ENCODE results near the gene AMFR.
"Not testable (repeated sequence)": the region's sequence is repeated elsewhere in the genome, so short reads cannot be mapped to it uniquely, and the experiment has no call there.

The AMFR gene

DNA sequence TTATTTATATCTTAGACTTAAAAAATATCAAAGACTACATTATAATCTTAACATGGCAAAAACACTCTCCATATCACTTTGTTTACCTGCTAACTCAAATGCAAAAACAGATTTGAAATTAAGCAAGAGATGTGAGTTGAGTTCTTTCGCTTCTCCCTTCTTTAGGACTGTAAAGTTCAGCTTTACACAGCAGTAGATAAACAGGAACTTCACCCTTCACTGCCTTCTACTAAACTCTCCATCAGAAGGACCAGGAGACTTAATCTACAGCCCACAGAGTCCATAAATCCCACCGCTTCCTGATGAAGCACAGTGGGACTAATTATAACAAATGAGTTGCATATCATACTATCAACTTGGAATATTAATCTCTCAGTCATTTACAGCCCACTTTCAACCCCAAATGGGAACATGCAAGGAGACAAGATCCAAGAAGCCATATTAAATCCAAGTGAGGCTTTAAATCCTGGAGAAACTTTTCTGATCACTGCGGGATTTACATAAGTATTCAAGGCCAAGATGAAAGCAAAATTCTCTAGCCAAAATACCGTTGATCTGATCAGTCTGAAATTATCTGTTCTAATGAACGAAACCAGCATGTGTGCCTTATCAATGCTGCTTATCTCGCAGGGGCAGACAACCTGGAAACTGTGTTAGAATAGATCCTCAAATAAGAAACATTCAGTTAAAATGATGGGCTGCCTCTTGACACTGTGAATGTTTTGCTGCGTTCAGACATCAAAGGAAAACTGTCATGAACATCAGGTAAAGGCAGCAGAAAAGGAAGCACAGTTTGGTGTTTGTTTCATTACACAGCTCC, 1.6 kb downstream of the AMFR start:
- DNase-seq: peak in 1 of 2 donors; percentile 17

DNA sequence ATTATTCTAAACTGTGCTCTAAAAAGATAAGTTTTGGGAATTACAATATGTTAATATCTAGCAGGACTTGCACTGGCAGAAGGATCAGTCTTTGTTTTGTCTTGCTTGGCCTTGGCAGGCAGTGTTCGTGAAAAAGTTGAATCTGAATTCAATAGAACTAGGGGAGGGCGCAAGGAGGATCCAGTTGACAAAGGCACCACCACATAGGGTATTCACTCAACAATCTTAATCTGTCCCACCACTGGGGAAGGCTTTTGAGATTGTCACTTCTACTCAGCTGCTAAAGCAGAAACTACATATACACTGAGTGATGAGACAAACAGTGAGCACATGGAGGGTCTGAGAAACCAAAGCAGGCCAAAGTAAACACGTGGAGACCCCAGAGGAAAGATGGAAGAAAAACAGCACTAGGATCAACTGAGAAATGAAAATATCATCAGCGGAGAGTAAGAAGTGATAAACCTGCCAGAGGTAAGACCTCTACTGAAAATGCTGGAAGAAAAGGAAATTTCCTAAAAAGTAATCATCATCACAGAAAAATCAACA, 2.4 kb downstream of the AMFR start:
- no peak for DNase-seq

DNA sequence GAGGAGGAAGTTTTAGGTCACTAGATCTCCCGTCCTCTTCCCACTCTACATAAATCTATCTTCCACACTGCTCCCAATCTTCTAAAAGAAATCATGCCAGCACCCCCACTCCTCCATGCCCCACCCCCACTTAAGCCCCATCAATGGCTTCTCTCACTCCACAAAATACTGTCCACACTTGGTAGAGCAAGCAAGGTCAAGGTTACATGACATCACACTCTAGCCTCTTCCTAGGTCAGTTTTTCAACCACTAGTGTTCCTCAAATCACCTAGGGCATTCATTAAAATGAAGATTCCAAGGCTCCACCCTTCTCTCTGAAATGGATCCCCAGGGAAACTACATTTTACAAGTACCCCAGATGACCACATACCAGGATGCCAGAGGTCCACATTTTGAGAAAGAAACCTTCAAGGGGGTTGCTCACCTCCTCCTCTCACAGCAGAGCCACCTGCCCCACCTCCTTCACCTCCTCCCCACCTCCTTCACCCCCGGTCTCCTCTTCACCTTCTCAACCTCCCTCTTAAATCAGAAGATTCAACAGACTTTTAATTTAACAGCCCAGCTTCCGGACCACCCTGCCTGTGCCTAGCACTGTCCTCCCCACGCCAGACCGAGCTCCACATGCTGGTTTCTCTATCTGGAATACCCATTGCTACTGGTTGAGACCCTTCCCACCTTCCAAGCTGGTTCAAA, 3.2 kb downstream of the AMFR start:
- no peak for DNase-seq

DNA sequence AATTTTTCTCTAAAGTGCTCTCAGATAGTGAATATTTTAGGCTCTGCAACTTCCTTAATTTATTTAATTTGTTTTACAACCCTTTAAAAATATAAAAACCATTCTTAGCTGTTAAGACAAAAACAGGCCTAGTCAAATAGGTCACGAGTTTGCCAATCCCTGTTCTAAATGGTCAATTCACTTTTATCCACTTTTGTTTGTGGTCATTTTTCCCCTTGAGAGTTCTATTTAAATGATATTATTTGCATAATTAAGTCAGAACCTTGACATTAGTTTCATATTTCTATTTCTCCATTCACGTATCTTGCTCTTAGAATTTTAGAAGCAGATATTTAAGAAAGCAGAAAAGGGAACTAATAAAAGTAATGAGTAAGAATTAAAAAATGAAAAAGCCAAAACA, 4.0 kb downstream of the AMFR start:
- no peak for DNase-seq

DNA sequence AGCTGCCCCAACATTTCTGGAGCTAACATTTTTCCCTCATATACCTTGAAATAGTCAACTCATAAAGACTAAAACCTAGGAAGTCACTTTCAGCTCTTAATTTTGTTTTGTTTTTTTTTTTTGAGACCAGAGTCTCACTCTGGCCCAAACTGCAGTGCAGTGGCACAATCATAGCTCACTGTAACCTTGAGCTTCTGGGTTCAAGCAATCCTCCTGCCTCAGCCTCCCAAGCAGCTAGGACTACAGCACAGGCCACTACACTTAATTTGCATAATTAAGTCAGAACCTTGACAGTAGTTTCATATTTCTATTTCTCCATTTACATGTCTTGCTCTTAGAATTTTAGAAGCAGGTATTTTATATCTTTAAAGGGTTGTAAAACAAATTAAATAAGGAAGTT, 4.7 kb downstream of the AMFR start:
- DNase-seq: no peak

DNA sequence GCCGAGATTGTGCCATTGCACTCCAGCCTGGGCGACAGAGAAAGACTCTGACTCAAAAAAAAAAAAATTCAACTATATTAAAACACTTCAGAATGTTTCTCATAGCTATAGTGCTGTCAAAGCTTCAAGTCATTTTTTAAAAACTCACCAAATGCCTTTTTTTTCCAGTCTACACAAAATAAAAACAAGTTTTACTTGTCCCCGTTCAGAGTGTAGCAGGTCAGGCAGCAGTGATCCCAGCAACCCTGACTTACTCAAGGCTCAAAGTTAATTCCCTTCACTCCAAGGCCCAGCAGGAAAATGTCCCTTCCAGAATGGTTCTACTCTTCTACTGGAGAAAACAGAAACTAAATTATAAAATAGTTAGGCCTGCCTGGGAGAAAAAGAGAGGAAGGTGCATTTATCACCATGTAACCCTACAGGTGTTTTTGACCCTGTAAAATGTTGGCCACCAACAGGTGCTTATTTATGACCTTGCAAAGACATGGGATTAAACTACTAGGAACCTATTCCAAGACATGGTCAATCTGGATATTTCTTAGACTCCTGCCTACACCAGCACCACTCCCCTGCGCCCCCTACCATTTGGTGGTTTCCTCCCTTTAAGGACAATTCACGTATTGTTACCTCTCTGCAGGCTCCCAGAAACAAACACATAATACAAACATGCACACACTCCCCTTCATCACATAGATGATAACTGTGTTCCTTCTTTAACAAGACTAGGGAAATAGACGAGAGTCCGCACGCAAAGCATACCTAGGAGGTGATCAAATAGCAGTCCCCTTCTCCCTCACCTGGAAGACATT, 5.4 kb downstream of the AMFR start:
- DNase-seq: no peak

DNA sequence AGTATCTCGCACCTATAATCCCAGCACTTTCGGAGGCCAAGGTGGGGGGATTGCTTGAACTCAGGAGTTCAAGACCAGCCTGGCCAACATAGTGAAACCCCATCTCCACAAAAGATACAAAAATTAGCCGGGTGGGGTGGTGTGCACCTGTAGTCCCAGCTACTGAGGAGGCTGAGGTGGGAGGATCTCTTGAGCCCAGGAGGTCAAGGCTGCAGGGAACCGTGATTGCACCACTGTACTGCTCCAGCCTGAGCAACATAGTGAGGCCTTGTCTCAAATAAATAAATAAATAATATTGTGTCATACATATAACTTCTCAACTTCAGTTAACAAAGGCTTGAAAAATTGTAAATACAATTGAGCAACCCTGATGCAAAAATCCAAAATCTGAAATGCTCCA, 8.2 kb downstream of the AMFR start:
- no peak for DNase-seq

DNA sequence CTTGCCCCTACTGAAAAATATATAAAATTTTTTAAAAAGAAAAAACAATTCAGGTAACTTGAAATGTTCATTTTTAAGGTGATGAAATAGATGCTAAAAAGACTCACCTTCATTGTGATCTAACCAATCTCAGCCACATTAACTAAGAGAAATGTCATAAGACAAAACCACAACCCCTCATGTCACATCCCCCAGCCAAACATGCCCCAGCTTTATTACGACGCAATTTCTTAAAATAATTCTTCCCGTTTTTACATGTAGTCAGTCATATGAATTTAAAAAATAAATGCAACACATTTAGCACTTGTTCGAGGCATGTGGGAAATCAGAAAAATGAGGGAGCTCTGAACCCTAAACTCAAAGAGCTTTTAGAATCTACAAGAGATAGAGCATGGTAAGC, 9.5 kb downstream of the AMFR start:
- DNase-seq: no peak

DNA sequence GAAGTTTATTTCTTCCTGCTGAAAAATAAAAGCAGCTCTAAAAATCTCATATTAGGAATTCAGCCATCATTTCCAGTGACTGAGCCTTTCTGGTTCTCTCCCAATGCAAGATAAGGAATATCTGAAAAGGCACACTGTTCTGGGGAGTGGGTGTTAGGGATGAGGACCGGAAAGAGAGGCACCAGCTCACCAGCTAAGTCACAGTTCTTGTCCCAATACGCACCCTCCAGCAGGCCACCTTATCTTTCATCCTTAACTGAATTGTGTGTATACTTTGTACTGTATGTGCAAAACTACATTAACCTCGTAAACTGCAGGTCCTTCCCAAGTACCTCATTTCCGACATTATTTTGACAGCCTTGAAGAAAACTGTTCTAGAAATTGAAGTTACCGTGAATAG, 11.0 kb downstream of the AMFR start:
- no peak for DNase-seq

DNA sequence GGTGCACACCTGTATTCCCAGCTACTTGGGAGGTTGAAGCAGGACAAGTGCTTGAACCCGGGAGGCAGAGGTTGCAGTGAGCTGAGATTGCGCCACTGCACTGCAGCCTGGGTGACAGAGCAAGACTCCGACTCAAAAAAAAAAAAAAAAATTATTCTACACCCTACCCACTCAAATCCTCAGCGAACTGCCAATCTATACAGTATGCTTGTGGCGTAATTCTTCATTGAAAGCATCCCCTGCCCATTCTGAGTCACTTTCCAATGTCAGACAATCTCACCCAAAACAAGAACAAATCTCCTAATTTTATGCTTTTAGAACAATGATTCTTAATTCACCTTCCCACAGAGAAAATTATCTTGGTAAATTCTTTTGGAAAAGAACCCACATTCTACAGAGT, 12.0 kb downstream of the AMFR start:
- no peak for DNase-seq

DNA sequence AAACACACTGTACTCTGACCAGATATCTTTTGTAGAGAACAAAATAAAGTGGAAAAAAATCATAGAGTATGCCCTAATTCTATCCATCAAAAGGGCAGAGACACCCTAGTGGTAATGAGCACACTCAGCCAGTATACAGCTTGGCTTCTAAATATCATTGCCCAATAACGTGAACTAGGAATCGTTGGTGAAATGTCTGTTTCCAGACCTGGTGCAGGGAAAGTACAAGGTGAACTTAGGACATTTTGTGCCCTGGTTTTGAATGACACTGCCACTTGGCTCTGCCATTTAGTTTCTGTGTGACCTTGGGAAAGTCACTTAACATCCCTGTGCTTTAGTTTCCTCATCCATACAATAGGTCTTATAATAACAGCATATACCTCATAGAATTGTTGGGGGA, 13.7 kb downstream of the AMFR start:
- DNase-seq: no peak

DNA sequence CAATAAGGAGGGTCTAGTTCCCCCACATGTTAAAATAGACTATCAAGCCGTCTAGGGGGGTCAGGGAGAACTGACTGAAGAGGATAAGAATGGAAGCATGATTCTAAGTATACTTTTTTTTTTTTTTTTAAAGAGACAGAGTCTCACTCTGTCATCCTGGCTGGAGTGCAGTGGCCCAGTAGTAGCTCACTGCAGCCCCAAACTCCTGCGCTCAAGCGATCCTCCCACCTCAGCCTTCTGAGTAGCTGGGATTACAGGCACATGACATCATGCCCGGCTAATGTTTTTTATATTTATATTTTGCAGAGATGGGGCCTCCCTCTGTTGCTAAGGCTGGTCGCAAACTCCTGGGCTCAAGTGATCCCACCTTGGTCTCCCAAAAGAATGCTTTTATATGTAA, 14.2 kb downstream of the AMFR start:
- DNase-seq: no peak

DNA sequence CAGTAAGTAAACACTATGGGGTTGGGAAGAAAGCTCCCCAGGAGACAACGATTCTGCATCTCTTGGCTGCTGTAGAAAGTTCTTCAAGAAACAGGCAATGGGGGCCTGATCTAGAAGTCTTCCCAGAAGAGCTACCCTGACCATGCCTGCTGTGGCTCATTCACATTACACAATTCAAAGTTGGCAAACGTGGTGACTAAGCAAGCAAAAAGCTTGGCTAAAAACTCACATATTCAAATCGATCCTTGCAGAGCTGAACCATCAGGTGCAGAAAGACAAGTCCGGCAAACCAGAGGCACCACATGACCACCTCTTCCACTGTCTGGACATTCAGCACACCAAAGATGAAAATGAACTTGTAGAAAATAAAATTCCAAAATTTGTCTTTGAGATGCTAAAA, 16.1 kb downstream of the AMFR start:
- no peak for DNase-seq

DNA sequence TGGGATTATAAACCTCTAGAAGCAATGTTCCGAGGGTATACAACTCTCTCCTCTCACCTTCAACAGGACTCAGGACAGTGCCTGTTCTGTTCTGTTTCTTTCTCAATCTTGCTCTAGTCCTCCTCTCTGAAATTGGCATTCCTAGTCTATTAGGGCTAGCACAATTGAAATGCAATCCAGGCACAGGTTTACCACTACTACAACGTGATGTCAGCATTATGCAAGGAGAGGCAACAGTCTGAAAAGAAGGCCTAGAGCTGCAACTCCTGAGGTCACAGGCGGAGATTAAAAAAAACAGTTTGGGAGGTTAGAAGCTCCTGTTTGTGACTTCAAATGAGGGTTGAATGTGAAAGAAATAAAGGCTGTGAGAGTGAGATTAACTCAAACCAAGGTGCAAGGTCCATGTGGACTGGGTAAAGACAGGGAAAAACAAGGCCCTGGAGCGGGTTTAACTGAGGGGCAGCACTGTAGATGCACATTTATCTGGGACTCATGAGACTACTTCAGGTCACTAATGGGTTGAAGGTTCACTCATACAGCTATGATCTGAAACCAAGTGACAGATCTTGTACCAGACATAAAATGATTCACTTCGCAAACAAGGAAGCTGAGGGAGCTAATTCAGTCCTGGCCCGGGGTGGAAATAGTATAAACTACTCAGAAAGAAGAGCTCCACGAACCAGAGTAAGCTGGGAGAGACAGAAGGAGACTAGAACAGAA, 16.8 kb downstream of the AMFR start:
- no peak for DNase-seq

DNA sequence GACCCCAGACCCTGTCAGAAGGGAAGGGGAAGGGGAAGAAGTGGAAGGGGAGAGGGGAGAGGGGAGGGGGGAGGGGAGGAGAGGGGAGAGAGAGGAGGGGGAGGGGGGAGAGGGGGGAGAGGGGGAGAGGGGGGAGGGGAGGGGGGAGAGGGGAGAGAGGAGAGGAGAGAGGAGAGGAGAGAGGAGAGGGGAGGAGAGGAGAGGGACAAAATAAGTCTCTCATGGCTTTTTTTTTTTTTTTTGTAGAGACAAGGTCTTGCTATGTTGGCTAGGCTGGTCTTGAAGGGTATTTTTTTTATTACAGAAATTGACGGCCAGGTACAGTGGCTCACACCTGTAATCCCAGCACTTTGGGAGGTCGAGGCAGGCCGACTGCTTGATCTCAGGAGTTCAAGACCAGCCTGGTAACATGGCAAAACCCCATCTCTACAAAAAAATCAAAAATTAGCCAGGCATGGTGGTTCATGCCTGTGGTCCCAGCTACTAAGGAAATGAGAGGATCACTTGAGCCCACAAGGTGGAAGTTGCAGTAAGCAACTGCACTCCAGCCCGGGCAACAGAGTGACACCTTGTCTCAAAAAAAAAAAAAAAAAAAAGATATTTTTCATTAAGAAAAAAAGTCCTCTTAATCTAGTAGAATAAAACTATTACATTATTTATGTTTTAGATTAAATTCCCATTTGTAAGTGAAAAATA, 19.2 kb downstream of the AMFR start:
- DNase-seq: no peak

DNA sequence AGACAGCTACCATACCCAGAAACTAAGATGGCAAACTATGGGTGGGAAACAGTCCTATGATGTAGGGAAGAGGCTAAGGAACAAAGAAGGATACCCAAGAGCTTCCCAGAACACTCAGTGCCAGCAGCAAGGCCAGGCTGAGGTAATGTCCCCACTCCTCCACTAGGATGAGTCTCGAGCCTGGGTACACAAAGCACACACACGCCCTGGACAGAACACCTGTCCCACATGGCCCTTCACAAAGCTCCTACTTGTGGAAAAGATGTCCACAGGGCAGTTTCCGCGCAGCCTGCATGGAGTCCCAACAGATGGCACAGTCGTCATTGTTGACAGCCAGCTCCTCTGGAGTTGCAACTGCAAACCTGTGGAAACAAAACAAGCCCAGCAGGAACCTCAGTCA, 23.9 kb downstream of the AMFR start:
- DNase-seq: no peak

DNA sequence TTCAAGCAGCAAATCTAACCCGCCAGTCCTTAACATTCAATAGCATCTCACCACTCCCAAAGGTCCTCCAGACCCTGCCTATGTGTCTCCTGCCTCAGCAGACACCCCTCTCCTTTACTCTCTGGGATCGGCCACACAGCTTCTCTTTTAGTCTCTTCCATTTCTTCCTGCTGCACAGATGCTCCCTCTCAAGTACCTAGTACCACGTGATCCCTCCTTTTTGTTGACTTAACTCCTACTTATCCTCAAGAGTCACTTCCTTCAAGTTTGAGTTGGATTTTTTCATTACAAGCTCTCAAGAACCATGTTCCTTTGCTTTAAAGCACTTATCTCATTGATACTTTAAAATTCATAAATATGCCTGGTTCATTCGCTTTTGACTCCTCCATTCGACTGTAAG, 24.9 kb downstream of the AMFR start:
- no peak for DNase-seq

DNA sequence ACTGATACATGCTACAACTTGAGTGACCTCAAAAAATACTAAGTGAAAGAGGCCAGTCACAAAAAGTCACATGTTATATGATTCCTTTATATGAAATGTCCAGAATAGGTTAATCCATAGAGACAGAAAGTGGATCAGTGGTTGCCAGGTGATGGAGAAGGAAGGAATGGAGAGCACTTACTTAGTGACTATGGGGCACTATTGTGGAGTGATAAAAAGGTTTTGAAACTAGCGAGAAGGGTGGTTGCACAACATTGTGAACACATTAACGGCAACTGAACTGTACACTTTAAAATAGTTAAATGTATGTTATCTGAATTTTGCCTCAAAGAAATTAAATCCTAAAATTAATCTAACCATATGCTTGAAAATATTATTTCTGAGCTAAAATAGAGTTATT, 25.9 kb downstream of the AMFR start:
- no peak for DNase-seq

DNA sequence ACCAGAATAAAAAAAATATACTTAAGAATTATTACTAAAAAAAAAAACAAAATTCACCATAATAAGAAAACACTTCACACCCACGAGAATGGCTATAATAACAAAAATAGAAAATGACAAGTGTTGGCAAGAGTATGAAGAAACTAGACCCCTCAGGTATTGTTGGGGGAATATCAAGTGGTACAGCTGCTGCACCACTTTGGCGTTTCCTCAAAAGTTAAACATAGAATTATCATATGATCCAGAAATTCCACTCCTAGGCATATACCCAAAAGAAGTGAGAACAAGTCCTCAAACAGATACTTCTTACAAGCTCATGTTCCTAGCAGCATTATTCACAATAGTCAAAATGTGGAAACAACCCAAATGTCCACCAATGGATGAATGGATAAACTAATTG, 26.3 kb downstream of the AMFR start:
- no peak for DNase-seq

DNA sequence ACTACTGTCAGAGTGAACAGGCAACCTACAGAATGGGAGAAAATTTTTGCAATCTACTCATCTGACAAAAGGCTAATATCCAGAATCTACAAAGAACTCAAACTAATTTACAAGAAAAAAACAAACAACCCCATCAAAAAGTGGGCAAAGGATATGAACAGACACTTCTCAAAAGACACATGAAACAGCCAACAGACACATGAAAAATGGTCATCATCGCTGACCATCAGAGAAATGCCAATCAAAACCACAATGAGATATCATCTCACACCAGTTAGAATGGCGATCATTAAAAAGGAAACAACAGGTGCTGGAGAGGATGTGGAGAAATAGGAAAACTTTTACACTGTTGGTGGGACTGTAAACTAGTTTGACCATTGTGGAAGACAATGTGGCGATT, 28.6 kb downstream of the AMFR start:
- not testable (repeated sequence) for DNase-seq

DNA sequence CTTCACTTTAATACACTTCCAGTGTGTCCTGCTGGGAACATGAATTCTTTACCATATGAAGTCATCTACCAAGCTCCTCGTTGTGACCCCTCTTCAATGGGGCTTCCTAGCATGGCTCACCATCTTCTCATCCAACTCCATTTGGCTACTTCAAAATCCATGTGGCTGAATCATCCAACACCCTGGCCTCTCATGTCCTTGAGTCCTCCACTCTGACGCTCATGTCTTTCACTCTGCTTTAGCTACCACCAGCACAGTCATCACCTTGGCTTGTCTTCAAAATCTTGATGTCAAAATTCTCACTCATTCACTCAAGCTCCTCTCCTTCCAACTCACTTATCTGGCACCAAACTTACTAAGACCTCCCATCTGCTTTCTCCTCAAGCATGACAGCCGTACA, 35.8 kb downstream of the AMFR start:
- no peak for DNase-seq

DNA sequence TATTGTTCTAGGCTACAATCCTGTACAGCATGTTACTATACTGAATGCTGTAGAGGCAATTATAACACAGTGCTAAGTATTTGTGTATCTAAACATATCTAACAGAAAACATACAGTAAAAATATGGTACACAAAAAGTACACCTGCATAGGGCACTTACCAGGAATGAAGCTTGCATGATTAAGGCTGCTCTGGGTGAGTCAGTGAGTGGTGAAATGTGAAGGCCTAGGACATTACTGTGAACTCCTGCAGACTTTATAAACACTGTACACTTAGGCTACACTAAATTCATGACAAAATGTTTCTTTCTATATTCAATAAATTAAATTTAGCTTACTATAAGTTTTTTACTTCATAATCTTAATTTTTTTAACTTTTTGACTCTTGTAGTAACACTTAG, 37.1 kb downstream of the AMFR start:
- no peak for DNase-seq

Data from CD4-positive, alpha-beta T cell treated with Interferon alpha-2 for 1 hour (primary cell).